Measurements from ENCODE around the gene RABL6.
A peak's percentile ranks its signal among the peaks of the same experiment; 100 is the strongest.
"Not testable (repeated sequence)": the region's sequence is repeated elsewhere in the genome, so short reads cannot be mapped to it uniquely, and the experiment has no call there.

The RABL6 gene

GRCh38 chr9:136776947-136777346 is 30.8 kb upstream of the RABL6 start:
- DNase-seq: no peak

GRCh38 chr9:136777359-136777758 is 30.4 kb upstream of the RABL6 start:
- DNase-seq: no peak

GRCh38 chr9:136779808-136780207 is 27.9 kb upstream of the RABL6 start:
- DNase-seq: no peak

GRCh38 chr9:136782452-136782851 is 25.3 kb upstream of the RABL6 start:
- no peak for DNase-seq

GRCh38 chr9:136784249-136784996 is 23.3 kb upstream of the RABL6 start:
- DNase-seq: no peak

GRCh38 chr9:136784997-136785361 is 22.8 kb upstream of the RABL6 start:
- DNase-seq: no peak

GRCh38 chr9:136785565-136786355 is 22.0 kb upstream of the RABL6 start:
- not testable (repeated sequence) for DNase-seq

- no peak for DNase-seq
These were observed 21.3 kb upstream of the RABL6 start for GRCh38 chr9:136786451-136786850.

GRCh38 chr9:136786983-136787382 is 20.8 kb upstream of the RABL6 start:
- DNase-seq: not testable (repeated sequence)

GRCh38 chr9:136787690-136788400 is 19.9 kb upstream of the RABL6 start:
- peak; percentile 68 for DNase-seq

- not testable (repeated sequence) for DNase-seq
These were observed 18.9 kb upstream of the RABL6 start for GRCh38 chr9:136788644-136789522.

GRCh38 chr9:136789523-136789937 is 18.2 kb upstream of the RABL6 start:
- DNase-seq: no peak

GRCh38 chr9:136790640-136791515 is 16.9 kb upstream of the RABL6 start, which contains the start of gene TMEM141:
Gene TMEM141 (plus strand): TSS chr9:136791344. CDS start chr9:136791371, 27 bp downstream.
- DNase-seq: peak; percentile 100

GRCh38 chr9:136791516-136792276 is 16.1 kb upstream of the RABL6 start:
- peak; percentile 59 for DNase-seq

GRCh38 chr9:136792321-136793085 is 15.2 kb upstream of the RABL6 start:
- DNase-seq: no peak

- no peak for DNase-seq
These were observed 14.4 kb upstream of the RABL6 start for GRCh38 chr9:136793086-136793946.

GRCh38 chr9:136794281-136794999 is 13.3 kb upstream of the RABL6 start:
- DNase-seq: no peak

GRCh38 chr9:136795000-136795348 is 12.8 kb upstream of the RABL6 start:
- no peak for DNase-seq
